HL-60 (cell line): Measurements from ENCODE around the gene IGBP1.

Experiments used
- DNase-seq, 2 experiments: peaks; one replicate each; pipeline ENCODE4 v3.0.0-alpha.2; 2010 to 2020; ENCODE audit warnings: low read depth in 1 of 2, low spot score in 1 of 2
- H3K27ac ChIP-seq: fragments of 250-450 bp; sonication (Bioruptor Pico); replicated peaks from 2 replicates; pipeline ENCODE4 v1.5.1; 2020; ENCODE audit warnings: mild to moderate bottlenecking, moderate library complexity
- H3K27me3 ChIP-seq: fragments of 250-450 bp; sonication (Bioruptor Pico); 2 replicates; pipeline ENCODE4 v1.5.1; 2021; ENCODE audit warnings: mild to moderate bottlenecking, moderate library complexity; ENCODE audit not compliant: insufficient read depth, poor library complexity, severe bottlenecking
- H3K4me3 ChIP-seq: replicated peaks from 2 replicates; pipeline ENCODE4 v1.5.1; 2011; ENCODE audit warnings: mild to moderate bottlenecking, control low read depth, low read length; ENCODE audit not compliant: insufficient read depth
- CTCF ChIP-seq: IDR thresholded peaks from one replicate; pipeline ENCODE4 v1.5.1; 2011; ENCODE audit warnings: low read length, control low read depth, inconsistent platforms; ENCODE audit not compliant: insufficient read depth
- GABPA ChIP-seq: IDR thresholded peaks from 2 replicates; pipeline ENCODE4 v1.6.1; 2012; ENCODE audit warnings: low read depth
- POLR2AphosphoS5 ChIP-seq: IDR thresholded peaks from 2 replicates; pipeline ENCODE4 v1.6.1; 2012; ENCODE audit warnings: low read depth
- SPI1 ChIP-seq: IDR thresholded peaks from 2 replicates; pipeline ENCODE4 v1.6.1; 2012; ENCODE audit warnings: low read depth, mild to moderate bottlenecking, borderline replicate concordance
- TF ChIP-seq, protein P1 (sequence below): IDR thresholded peaks from 2 replicates; pipeline ENCODE4 v1.6.1; 2012; ENCODE audit warnings: low read depth; ENCODE audit not compliant: insufficient replicate concordance

Gene IGBP1

DNA sequence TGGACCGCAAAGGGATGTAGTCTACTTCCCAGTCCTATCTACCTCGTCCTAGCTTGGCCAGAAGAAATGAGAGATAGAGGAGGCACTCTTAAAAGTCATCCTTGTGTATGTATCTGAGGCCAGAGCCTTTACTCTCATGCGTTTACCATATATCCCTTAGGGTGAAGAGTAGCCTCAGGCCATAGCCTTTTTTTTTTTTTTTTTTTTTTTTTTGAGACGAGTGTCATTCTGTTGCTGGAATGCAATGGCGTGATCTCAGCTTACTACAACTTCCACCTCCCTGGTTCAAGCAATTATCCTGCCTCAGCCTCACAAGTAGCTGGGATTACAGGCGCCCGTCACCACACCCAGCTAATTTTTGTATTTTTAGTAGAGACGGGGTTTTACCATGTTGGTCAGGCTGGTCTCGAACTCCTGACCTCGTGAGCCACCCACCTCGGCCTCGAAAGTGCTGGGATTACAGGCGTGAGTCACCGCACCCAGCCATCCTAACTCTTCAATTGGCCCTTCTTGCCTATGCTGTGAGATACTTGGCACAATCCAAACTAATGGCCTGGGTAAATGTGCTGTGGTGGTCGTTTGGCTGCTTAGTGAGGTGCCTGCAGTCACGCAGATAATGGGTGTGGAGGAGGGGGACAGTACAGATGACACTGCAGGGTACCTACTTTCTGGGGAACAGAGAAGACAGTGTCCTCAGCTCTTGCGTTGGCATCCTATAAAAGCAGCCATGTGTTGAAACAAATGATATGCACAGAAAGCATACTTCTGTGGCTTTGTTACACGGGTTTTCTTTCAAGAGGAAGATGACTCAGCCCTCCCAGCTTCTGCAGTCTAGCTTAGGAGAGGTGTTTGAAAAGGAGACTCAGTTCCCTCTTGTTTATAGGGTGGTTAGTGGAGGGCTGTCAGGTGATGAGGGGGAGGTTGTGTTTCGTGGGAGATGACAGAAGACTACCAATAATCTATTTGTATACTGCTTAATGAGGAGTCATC is 33.6 kb downstream of the IGBP1 start:
- no peak overlapping the region for H3K27ac ChIP-seq
- no peak overlapping the region for H3K4me3 ChIP-seq
- TF ChIP-seq SPI1 (no peak), POLR2AphosphoS5 (no peak), GABPA (no peak), CTCF (no peak)
- TF ChIP-seq, protein P1, sequence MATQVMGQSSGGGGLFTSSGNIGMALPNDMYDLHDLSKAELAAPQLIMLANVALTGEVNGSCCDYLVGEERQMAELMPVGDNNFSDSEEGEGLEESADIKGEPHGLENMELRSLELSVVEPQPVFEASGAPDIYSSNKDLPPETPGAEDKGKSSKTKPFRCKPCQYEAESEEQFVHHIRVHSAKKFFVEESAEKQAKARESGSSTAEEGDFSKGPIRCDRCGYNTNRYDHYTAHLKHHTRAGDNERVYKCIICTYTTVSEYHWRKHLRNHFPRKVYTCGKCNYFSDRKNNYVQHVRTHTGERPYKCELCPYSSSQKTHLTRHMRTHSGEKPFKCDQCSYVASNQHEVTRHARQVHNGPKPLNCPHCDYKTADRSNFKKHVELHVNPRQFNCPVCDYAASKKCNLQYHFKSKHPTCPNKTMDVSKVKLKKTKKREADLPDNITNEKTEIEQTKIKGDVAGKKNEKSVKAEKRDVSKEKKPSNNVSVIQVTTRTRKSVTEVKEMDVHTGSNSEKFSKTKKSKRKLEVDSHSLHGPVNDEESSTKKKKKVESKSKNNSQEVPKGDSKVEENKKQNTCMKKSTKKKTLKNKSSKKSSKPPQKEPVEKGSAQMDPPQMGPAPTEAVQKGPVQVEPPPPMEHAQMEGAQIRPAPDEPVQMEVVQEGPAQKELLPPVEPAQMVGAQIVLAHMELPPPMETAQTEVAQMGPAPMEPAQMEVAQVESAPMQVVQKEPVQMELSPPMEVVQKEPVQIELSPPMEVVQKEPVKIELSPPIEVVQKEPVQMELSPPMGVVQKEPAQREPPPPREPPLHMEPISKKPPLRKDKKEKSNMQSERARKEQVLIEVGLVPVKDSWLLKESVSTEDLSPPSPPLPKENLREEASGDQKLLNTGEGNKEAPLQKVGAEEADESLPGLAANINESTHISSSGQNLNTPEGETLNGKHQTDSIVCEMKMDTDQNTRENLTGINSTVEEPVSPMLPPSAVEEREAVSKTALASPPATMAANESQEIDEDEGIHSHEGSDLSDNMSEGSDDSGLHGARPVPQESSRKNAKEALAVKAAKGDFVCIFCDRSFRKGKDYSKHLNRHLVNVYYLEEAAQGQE = no peak
- no peak for DNase-seq
- no peaks in the 10 kb centered on the region for H3K27me3 ChIP-seq

GRCh38 chrX:70168238-70169188 is 35.3 kb downstream of the IGBP1 start:
- TF ChIP-seq, protein P1 = no peak
- no peak for TF ChIP-seq POLR2AphosphoS5
- no peak for TF ChIP-seq CTCF
- DNase-seq = no peak
- Histone ChIP-seq H3K4me3 (no peak overlapping the region), H3K27me3 (no peaks in the 10 kb centered on the region), H3K27ac (no peak overlapping the region)

GRCh38 chrX:70169281-70169680 is 36.0 kb downstream of the IGBP1 start:
- H3K27me3 ChIP-seq = no peaks in the 10 kb centered on the region
- no peak for DNase-seq
- no peak overlapping the region for H3K4me3 ChIP-seq
- H3K27ac ChIP-seq = no peak overlapping the region
- no peak for TF ChIP-seq CTCF
